HG03039 (cell line): ENCODE results near the gene UMAD1.
"Not testable (repeated sequence)": the region's sequence is repeated elsewhere in the genome, so short reads cannot be mapped to it uniquely, and the experiment has no call there.

Source experiments
- ATAC-seq: cut with Tn5 transposase; IDR thresholded peaks from one replicate; pipeline ENCODE4 v1.9.1; 2021; ENCODE audit warnings: mild to moderate bottlenecking, moderate library complexity; ENCODE audit not compliant: unreplicated experiment

The UMAD1 gene

DNA sequence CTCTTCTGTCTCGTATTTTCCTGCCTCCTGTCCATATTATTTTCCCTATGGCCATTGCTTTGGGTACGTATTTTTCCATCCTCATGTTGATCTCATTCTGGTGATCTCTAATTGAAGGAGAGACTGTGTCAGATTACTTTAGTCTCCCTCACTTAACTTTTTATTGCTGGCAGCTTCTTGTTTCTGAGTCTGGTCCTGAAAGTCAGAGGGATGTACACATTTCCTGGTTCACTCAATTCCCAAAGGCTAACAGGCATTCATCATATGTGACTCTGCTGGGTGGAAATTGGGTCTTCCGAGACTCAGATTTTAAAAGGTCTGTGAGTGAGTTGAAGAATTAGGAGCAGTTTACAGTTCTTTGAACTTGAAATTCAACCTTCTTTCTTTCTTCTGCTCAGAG is 10.9 kb downstream of the UMAD1 start:
- ATAC-seq, result no peak

DNA sequence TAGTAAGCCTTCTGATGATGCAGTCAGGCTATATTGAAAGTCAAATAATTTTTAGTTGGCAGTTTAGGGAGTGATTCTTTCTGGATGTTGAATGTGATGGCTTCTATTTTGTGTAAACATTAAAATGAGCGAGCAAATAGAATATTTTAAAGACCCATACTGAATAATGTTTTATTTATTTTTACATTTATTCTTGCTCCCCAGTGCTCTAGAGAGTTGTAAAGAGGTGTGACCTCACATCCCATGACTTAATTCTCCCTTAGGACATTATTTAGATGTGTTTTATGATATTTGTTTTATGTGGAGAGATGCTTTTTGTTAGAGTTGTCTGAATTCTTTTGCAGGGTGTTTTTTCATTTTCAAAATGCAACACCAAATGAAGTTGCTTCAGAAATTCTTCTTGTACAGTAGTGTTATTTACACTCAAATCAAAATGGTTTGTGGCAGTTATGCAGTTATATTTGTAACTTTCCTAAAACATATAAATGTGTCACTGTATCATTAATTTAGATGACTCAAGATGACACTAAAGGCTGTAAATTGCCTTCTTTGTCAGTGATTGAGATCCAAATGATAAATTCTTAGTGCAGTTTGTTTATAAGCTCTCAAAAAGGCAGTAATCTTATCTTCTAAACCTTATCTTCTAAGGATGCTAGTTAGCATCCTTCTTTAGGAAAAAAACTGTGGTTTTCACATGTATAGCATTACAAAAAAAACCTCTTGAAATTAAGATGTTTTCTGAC is 12.4 kb downstream of the UMAD1 start:
- ATAC-seq, result no peak

DNA sequence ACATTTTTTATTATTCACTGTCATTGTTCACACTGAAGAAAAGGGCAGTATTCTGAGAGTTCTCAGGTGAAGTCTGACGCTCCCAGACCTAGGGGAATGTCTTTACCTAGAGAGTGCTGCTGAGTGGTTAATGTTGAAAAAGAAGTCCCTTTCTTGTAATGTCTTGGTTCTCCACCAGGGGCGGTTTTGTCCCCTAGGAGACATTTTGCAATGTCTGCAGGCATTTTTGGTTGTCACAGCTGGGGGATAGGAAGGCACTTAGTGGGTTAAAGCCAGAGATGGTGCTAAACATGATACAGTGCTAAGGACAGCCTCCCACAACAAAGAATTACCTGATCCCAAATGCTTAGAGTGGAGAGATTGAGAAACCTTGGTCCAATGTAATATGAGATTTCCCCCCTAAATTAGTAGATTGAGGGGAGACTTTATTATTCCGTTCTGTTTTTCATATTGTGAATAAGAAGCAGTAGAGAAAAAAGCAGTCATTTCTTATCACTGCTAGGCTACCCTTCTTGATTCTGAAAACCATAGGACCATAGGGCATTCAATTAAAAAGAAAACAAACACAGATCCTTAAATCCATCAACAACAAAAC is 13.1 kb downstream of the UMAD1 start:
- no peak for ATAC-seq

DNA sequence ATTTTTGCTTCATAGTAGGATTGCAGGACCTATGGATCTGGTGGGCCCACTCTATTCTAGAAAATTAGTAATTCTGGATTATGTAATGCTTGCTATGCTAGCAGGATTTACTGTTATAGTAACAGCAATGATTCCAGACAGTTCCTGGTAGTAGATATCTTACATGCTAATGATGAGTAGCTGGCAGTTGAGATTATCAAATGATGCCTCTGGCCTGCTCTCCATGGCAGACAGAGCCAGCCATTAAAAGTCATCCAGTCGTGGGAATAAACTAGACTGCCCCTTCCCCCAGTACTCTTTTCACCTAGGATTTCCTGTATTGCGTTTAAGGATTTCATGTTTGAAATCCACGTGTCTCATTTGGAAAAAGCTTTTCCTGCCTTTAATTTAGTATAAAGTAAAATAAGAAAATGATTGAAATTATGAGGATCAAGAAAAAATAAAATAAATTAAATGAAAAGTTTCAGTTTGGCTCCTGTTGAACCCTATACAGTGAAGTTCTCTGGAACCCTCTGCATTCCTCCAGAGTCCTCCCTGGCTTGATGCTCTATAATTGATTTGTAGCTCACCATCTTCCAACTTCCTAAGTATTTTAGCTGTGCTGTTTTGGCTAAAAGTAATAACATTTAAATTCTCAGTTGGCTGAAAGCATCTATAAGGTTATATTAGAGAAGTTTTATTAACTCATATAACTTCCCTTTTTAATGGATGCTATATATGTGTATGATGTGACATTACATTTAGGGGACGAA is 14.6 kb downstream of the UMAD1 start:
- ATAC-seq, result no peak

DNA sequence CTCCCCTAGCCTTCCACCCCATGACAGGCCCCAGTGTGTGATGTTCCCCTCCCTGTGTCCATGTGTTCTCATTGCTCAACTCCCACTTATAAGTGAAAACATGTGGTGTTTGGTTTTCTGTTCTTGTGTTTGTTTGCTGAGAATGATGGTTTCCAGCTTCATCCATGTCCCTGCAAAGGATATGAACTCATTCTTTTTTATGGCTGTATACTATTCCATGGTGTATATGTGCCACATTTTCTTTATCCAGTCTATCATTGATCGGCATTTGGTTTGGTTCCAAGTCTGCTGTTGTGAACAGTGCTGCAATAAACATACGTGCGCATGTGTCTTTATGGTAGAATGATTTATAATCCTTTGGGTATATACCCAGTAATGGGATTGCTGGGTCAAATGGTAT is 15.9 kb downstream of the UMAD1 start:
- ATAC-seq, result not testable (repeated sequence)

DNA sequence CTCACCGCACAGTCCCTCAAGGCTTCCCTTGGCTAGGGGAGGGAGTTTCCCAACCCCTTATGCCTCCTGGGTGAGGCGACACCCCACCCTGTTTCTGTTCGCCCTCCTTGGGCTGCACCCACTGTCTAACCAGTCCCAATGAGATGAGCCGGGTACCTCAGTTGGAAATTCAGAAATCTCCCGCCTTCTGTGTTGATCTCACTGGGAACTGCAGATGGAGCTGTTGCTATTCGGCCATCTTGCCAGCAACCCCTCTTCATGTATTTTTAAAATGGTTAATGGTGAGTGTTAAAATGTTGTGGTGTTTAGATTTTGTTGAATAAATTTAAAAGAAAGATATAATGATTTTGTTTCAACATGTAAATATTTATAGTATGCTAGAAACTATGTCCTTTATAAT is 22.0 kb downstream of the UMAD1 start:
- no peak for ATAC-seq

DNA sequence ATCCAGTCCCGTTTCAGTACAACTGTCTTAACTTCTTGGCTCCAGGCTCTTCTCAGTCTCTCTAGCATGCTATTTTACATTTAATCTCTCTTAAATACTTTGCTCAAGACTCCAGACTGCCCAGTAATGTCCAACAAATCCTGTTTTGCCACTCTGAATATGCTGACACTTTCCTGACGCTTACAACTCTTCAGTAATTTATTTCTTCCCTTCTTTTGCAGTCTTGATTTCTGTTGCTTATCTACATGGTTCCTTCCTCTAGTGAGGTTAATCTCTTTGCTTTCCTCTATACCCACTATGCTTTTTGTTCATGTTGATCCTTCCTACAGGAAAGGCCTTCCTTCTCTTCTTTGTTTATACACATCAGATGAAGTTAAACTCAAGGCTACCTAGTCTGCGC is 23.7 kb downstream of the UMAD1 start:
- no peak for ATAC-seq

DNA sequence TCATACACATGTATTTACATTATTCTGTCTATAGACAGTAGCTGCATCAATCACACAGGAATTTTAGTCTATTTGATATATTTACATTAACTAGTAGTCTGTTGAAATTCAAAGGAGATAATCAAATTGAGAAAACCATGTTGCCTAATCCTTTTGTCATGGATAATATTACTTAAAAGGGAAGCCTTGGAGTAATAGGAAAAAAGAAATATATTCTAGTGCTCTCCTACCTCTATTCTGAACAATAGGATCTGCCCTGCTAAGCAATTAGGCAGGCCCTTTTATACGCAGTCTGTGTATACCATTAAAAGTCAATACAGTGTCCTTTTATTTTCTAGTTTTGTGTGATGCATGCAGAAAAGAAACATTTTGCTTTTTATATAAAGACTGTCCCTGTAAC is 24.5 kb downstream of the UMAD1 start:
- no peak for ATAC-seq

DNA sequence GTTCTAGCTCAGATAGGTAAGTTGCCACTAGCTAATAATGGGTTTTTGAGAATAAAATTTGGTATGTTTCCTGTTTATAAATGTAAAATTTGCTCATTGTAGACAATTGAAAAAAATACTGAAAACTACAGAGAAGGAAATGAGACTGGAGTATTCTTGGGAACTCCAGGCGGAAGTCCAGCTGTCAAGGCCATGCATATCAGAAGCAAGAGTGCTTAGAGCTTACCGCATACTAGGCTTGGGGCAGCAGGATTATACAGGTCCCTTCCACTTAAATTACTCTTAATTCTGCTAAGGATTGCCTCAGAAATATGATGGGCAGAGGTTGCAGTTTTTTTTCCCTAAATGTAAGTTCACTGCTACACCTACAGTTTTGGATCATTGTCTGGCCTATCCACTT is 26.6 kb downstream of the UMAD1 start:
- no peak for ATAC-seq

DNA sequence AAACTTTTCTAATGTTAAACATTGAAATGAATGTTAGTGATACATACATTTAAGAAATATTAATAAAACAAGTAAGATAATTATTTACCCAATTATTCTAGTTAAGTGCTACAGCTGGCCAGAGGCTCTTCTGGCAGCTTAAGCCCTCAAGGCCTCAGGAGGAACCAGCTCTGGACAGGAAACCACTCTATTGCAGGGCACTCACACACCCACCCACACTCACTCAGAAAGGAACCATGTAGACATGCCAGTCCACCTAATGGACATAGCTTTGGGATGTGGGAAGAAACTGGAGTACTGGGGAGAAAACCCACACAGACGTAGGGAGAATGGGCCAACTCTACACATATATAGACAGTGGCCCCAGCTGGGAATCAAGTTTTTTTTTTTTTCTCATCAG is 28.2 kb downstream of the UMAD1 start:
- no peak for ATAC-seq

DNA sequence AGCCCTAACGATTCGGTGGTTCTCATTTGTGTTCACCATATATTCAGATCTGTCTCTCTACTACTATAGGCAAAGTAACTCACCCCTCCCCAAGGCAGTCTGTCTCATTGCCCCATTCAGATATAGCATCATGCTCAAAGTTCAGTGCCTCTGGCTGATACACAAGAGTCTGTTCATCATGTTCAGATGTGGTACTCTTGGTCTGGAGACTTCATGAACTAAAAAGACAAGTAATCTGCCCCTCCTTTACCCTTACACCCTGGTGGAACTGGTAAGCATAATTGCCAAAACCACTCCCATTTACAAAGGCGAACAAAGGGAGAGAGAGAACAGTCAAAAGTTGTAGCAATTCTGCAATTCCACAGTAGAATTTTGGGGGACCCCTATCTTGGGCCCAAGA is 29.9 kb downstream of the UMAD1 start:
- no peak for ATAC-seq

DNA sequence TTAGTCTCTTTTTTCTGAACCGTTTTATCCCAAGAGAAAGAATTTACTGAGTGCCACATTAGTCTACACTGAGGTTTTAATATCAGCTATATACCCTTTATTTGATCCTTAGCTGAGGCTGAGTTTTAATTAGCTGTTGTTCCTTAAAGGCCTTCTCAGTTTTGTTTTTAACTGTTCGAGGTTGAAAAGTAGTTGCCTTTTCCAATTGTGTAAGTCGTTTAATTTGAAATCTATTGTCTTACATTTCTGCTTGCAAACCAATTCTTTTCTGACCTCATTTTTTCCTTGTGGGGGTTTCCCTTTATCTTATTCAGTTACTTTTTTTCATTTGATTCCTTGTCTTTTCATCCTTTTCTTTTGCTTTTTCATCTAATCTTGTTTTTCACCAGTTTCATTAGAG is 30.8 kb downstream of the UMAD1 start:
- ATAC-seq, result no peak

DNA sequence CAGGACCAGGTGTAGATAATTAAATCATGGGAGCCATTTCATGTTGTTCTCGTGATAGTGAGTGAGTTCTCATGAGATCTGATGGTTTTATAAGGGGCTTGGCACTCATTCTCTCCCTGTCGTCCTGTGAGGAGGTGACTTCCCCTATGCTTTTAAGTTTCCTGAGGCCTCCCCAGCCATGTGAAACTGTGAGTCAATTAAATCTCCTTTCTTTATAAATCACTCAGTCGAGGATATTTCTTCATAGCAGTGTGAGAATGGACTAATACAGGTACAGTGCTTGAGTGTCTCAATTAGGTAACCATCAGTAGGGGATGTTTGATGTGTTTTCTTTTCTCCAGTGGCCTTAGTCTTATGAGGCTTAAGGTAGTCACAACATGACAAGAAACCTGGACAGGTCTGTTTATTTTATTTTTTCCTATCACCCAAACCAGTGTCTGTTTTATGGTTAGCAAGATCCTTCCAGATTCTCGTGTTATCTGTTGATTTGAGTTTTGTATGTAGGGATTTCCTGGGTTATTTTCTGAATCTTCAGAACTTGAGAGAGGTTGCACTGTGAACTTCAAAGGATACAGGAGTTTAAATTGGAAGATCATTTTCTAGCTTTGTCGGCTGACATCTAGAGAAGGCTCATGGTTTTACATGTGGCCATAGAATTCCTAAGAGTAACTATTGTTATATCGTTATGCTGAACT is 32.1 kb downstream of the UMAD1 start:
- ATAC-seq, result no peak

DNA sequence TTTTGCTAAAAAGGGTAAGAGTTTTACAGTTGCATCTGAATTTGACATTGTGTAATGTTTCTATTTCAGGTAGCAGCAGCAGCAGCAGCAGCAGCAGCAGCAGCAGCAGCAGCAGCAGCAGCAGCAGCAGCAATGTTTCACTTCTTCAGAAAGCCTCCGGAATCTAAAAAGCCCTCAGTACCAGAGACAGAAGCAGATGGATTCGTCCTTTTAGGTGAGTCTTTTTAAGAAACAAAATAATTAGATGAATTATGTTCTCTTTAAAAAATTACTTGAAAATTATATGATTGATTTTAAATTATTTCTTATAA is 32.6 kb downstream of the UMAD1 start:
- ATAC-seq, result no peak

DNA sequence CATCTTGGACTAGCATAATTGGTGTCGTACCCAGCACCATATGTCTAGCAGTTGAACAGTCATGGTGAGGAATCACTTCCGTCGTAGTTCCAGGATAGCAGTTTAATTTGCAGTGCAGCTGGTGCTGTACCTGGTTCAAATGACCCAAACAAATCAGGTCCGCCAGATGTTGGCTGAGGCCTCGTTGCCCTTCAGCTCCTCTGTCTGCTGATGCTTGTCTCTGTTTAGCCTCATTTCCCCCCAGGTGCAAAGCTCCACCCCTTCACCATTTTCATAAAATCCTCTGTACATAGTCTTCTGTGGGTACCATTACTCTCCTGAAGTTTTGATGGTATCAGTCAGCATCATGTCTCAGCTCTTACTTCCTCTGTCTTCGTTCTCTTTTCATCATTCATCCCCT is 35.1 kb downstream of the UMAD1 start:
- no peak for ATAC-seq

DNA sequence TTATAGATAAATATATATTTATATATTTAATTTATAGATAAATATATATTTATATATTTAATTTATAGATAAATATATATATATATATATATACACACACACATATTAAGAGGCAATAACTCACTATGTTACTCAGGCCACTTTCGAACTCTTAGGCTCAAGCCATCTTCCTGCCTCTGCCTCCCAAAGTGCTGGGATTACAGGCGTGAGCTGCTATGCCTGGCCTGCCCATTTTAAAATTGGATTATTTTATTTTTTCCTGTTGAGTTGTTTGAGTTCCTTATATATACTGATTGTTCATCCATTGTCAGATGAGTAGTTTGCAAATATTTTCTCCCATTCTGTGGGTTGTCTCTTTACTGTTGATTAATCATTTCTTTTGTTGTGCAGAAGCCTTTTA is 39.1 kb downstream of the UMAD1 start:
- not testable (repeated sequence) for ATAC-seq

DNA sequence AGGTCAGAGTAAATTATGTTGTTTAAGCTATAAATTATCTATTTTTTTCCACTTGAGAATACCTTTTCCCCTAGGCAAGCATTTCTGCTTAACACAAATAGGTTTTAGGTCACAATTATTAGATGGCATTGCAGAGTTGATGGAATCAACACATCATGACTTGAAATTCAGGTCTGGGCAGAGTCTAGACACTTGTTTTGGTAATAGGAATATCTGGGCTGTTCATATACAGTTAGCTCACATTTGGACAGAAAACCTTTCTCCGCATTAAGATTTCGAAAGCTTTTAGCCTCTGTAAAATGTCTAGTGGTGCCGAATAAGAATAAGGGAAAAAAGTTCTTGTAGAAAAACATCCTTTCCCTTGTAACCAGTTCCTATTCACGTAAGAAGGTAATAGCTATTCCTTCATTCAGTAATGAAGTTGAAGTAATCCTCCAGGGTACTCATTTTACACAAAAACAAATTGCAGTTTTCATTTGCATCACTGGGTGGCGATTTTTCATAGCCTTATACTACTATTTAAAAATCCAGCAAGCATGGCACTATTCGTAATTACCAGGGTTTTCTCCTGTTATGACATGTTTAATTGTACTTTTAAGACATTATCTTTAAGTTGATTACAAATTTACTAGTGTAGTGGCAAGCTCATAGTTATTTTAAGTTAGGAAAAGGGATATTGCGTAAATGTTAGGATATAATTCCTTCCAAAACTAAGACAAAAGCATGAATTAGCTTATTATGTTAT is 40.8 kb downstream of the UMAD1 start:
- ATAC-seq, result peak; percentile 71

DNA sequence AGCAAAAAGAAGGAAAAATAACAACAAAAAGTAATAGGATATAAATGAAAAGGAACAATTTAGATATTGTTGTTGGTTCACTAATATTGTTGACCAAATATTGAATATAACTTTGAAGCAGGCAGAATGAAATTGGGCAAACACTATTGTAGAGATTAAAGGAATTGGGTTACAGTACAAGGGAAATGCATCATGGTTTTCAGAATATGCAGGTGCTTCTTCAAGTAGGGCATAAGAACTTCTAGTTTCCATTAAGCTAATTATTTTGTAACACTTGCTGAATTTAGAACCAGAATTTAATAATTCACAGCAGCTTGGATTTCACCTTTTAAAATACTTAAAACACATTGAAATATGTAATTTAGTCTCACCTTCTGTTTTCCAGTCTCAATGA is 41.4 kb downstream of the UMAD1 start:
- no peak for ATAC-seq

DNA sequence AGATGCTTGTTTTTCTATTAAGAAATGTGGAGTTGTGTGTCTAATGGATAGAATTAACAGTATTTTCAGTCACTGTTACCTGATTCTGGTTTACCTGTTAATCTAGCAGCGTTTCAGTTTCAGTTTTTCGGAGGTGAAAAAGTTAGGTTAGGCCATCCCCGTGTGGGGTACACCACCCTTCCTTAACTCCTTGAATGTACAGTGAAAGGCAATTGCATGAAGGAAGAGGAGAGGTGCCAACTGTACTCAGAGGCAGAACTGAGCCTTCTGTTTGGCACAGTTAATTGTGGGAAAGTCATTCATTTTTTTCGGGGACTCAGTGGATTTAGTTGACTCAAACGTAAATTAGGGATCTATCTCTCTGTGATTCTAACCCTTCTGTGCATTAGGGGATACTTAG is 42.3 kb downstream of the UMAD1 start:
- ATAC-seq, result no peak

DNA sequence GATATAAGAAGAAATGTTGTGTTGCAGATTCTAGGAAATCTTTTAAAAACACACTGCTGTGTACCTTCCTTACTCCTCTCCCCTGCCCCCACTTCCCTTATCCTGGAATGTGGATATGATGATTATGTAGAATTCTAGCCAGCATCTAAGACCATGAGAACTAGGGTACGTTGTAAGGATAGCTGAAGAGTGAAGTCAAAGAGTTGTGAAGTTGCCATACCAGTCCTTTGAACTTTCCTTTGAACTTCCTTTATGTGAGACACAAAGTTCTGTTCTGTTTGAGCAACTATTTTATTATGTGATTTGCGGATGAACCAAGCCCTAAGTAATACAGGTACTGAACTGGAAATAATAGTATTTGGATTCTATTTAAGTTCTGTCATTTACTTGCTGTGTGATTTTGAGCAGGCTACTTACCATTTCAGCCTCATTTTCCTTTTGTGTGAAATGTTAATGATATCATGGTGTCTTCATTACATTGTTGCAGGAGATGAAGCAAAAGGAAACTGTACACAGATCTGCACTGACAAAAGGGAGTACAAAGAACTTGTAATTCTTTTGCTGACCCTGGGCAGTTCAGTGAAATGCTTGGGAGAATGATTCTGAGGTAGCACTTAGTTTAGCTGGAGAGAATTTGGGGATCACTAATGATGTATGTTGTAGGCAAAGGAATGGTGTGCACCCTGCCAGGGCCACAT is 46.4 kb downstream of the UMAD1 start:
- no peak for ATAC-seq

DNA sequence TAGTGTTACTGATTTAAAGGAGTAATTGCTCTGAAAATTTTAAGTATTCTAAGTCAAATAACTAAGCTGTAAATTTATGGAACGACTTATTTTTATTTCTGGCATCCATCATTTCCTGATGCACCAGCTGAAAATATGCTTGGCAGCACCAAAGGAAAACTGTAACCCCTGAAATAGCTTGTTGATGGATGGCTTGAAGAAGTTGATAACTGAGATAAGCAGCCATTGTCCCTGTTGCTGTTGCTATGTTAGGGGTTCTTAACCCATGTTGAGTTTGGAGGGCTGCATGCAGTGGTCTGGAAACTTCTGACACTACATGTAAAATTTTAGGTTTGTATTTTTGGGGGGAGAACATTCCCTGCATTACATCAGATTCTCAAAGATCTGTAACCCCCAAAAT is 47.2 kb downstream of the UMAD1 start:
- no peak for ATAC-seq
